Amniotic epithelial cell (primary cell): Measurements from ENCODE around the gene ATP1A4.
"Not testable (repeated sequence)": the region's sequence is repeated elsewhere in the genome, so short reads cannot be mapped to it uniquely, and the experiment has no call there.

ENCODE experiments used
- DNase-seq: peaks from one replicate; pipeline ENCODE4 v3.0.0-alpha.2; 2010; ENCODE audit warnings: low read depth

Gene ATP1A4

DNA sequence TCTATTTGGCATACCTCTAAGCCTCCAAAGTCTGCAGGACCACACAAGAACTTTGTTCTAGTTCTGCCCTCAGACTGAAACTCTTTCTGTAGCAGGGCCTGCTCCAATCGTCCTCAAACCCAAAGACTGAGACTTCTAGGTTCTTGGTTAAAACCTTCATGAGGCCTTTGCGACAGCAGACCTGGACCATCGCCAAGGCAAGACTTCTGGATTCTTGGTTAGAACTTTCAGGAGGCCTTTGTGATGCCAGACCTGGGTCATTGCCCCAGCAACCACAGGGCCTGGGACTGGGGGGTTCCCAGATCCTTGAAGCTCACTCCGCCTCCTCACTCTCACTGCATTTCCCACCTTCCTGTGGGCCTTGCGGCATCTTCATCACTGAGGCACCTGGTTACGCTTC lies at the start of gene ATP1A4:
Gene ATP1A4, plus strand, starts transcription at position 301 of the 400 bp plus-strand sequence. CDS start 438 bp downstream, outside the sequence.
- DNase-seq: no peak

DNA sequence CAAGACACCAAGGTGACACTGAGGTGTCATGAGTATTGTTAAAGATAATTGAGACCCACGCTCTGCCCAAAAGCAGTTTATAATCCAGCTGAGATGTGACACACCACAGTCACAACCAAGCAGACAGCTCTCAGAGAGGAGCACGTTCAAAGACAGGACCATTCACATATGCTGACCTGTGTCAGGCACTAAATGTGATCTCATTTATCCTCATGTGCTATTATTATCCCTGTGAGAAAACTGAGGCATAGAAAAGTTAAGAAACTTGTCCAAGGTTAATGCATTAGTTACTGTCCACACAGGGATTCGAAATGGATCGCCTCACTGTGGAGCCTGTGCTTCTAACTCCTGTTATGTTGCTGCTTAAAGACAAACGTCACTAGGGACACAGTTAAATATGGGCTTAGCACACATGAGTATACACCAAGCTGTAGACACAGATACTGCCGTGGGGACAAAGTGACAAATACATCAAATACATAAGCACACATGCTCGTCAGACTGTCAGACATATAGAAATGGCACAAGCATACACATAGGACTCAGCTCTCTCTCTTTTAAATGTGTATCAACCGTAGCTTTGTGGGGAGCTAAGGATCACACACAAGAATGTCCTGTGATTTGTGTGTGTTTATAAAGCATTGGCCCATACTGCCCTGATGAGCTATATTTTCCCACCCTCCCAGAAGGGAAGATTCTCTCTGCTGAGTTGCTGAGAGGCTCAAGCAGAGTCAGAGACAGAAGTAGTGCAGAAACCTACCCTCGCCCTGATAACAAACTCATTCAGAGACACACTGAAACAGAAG lies 49.5 kb upstream of the ATP1A4 start:
- DNase-seq: peak; percentile 27

DNA sequence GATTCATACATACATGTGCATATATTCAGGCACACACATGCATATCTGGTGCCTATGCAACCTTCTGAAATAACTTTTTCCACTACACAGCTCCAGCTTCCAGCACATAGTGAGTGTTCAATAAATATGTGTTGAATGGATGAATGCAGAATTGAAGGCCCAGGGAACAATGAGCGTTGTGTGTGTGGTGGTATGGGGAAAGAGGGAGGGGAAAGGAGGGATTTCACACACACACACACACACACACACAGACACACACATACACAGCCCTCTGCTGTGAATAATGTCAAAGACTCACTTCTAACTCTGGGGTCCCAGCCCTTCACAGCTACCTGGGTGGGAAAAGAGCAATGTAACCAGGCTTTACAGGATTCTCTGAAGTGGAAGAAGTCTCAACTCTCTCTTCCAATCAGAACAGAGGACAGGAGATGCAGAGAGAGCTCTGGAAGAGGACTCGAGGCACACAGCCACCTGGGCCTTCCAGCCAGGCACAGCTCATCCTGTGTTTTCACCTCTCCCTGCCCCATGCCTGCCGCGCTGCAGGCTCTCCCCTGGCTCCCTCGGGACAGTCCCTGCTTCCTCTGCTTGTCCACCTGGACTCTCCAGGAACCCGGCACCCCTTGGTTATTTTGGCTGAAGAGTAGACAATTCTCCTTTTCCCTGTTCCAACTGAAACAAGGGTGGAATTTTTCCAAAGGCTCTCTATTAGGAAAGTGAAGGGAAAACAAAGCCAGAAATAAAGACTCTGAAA lies 47.6 kb upstream of the ATP1A4 start:
- no peak for DNase-seq

DNA sequence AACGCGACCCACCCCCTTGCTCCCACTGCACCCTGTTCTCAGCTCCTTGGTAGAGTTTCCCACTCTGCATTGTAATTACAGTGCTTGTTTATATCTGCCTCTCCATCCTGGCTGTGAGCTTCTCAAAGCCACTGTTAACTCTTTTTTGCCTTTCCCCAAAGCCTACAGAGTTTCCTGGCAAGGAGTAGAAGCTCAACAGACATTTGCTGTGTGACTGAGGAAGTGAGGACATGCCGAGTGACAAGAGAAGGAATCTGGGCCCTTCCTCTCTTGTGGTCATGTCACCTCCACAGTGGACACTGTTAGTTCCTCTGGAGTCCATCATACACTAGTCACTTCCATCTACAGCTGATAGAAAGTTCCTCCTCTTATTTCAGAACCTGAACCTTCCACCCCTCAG lies 46.9 kb upstream of the ATP1A4 start:
- DNase-seq: no peak

DNA sequence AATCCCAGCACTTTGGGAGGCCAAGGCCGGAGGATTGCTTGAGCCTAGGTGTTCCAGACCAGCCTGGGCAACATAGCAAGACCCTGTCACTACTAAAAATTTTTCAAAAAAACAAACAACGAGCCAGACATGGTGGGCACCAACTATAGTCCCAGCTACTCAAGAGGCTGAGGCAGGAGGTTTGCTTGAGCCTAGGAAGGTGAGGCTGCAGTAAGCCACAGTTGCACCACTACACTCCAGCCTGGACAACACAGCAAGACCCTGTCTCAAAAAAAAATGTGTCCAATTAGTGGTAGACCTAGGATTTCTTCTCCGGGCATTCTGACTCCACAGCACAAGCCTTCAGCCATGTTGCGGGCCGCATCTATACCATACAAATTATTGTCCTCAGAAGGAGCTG lies 46.2 kb upstream of the ATP1A4 start:
- DNase-seq: no peak

DNA sequence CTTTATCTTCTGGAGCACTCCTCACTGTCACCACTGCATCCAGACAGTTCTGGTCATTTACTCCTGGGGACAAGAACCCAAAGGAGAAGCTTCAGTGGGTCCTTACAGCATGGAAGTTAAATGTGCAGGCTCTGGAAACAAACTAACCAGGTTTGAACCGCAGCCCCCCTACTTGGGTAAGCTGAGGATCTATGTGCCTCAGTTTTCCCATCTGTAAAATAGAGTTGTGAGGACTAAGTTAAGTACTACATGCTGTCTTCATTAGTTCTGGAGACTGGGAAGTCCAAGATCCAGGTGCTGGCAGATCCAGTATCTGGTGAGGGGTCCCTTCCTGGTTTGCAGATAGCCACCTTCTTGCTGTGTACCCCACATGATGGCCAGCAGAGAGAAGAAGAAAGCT lies 43.9 kb upstream of the ATP1A4 start:
- DNase-seq: no peak

- DNase-seq: peak; percentile 60
These were observed 42.3 kb upstream of the ATP1A4 start for GRCh38 chr1:160108888-160109662.

- DNase-seq: no peak
These were observed 41.7 kb upstream of the ATP1A4 start for GRCh38 chr1:160109686-160110085.

DNA sequence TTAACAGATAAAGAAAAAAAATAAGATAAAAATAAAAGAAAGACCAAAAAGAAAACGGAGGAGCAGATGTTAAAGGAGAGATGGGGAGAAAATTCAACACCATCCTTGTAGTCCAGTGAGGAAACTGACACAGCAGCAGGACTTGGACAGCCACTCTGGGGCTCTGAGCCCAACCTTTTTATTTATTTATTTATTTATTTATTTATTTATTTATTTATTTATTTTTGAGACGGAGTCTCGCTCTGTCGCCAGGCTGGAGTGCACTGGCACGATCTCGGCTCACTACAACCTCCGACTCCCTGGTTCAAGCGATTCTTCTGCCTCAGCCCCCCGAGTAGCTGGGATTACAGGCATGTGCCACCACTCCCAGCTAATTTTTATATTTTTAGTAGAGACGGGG lies 39.9 kb upstream of the ATP1A4 start:
- not testable (repeated sequence) for DNase-seq

- DNase-seq: no peak
These were observed 39.0 kb upstream of the ATP1A4 start for GRCh38 chr1:160112357-160112756.

DNA sequence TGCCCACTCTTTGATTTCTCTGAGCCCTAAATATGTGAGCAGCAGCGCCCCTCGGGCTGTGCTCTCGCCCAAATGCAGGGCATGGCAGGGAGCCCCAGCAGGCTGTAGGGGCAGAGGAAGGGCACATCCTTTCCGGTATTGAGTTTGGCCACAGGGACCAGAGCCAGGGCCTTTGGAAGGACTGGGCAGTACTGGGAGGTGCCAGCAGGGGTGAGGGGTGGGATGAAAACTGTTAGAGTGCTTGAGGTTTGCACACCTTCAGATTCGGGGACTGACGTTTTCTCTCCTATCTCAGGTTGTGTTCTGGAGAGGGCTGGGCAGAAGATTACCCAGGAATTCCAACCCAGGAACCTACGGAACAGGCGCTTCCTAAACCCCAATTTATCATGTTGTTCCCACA lies 38.0 kb upstream of the ATP1A4 start:
- DNase-seq: no peak

GRCh38 chr1:160114085-160114484 lies 37.3 kb upstream of the ATP1A4 start:
- no peak for DNase-seq

DNA sequence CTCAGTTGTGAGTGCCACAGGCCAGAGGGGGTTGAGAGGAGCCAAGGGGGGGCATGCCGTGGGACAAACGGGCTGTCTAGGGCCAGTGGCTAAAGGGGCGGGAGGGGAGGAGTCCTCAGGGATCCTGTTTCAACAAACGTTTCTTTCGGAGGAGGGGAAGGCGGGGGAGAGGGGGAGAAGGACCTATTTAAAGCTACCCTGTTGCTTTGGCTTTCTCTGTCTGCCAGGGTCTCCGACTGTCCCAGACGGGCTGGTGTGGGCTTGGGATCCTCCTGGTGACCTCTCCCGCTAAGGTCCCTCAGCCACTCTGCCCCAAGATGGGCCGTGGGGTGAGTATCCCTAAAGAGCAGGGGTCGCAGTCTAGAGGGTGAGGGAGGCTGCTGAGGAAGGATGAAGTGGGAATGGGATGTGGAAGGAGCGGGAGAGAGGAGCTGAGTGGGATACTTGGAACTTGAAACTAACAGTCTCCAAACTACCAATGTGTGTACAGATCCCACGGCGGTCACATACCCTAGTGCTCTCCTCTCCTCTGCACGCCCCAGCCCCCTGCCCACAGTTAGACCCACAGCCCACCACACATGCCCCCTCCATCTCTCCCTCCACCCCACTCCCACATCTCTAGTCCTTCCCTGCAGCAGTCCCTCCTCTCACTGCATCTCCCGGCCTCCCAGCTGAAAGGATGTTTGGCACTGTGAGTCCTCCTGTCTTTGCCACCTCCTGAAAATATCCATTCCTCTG lies 35.7 kb upstream of the ATP1A4 start, which contains the start of gene ATP1A2:
Gene ATP1A2, plus strand, starts transcription at position 215 of the 738 bp plus-strand sequence. Its CDS starts 103 bp downstream, at position 318.
- DNase-seq: no peak

GRCh38 chr1:160116283-160117147 lies 34.9 kb upstream of the ATP1A4 start:
- peak; percentile 70 for DNase-seq

DNA sequence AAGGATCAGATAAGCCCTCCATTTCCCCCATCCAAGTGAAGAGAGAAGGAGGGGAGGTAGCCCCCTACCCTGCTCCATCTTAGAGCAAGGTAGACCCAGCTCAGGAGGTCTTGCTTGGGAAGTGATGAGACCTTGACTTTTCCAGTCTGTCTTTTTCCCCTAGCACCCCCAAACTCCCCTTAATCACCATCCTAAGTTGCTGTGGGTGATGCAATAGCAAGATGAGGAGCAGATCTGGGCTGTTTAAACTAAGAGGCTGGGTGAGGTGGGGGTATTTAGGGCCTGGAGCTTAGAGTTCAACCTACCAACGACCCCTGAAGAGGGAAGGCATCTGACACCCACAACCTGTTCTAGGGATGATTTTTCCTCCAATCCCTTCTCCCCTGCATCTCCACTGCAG lies 34.1 kb upstream of the ATP1A4 start:
- no peak for DNase-seq

GRCh38 chr1:160117709-160118183 lies 33.7 kb upstream of the ATP1A4 start:
- DNase-seq: peak; percentile 22

DNA sequence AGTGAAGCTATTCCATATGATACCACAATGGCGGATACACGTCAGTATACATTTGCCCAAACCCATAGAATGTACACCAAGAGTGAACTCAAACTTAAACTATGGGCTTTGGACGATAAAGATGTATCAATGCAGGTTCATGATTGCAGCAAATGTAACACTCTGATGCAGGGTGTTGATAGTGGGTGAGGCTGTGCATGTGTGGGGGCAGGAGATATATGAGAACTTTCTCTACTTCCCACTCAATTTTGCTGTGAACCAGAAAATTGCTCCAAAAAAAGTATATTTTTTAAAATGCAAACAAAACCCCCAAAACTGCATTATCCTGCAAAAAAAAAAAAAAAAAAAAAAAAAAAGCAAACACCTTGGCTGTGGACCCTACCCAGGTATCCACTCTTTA lies 32.5 kb upstream of the ATP1A4 start:
- no peak for DNase-seq

GRCh38 chr1:160120797-160121196 lies 30.6 kb upstream of the ATP1A4 start:
- no peak for DNase-seq

DNA sequence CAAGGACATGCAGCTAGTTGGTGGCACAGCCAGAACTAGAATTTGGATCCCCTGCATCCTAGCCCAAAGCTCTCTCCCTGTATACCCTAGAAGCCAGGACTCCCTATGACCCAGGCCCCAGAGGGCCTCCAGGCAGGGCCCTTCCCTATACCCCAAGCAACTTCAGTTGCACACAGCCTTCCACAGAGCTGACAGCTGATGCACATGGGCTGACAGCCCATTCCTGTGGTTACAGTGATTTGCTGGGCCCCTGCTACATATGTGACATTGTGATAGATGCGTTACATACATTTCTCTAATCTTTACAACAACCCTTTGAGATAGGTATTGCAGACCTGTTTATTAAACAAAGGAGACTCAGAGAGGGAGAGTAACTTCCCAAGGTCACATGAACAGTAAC lies 30.0 kb upstream of the ATP1A4 start:
- DNase-seq: no peak

DNA sequence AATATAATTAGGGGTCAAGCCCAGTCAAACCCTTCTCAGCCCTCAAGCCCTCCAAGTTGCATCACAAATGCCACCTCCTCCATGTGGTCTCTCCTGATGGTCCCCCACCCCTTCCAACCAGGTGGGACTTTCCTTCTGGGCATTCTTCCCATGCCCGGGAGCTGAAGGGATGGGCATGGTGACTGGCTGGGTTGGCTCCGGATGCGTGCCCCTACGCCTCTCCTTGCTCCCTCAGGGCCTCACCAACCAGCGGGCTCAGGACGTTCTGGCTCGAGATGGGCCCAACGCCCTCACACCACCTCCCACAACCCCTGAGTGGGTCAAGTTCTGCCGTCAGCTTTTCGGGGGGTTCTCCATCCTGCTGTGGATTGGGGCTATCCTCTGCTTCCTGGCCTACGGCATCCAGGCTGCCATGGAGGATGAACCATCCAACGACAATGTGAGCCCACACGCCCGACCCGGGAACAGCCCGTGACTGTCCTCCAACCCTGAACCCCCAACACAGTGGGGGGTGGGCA lies 28.4 kb upstream of the ATP1A4 start:
- DNase-seq: no peak
